ENCODE data around the gene LRP8. TPM values are rescaled to one million over a fixed set of nuclear protein-coding genes. Genes with fewer than 3 reads are reported as not detected.

Gene LRP8
- total RNA-seq, 1 experiment from 2014 or later: 56.3 TPM

GRCh38 chr1:53276902-53277281, 51.0 kb downstream of the LRP8 start:
- Histone ChIP-seq H3K79me2 (ENCODE audit: insufficient read depth, low read length) (no peaks in the 10 kb centered on the region), H3K27ac (ENCODE audit: low read depth, low read length) (no peak overlapping the region), H3K27me3 (ENCODE audit: insufficient read depth, low read length) (no peaks in the 10 kb centered on the region), H3K9ac (ENCODE audit: low read length) (no peak overlapping the region), H2AFZ (ENCODE audit: low read depth, low read length, poor library complexity, severe bottlenecking) (no peak overlapping the region), H3K4me1 (ENCODE audit: control insufficient read depth in 1 of 2, insufficient read depth in 2 of 2, low read length in 2 of 2) (peaks cover 0 to 9% of the 10 kb centered on the region in 2 experiments; a peak in 1 of 4 replicates), H3K4me3 (replicated peaks in 1 of 2; ENCODE audit: low read depth in 1 of 2, low read length in 2 of 2) (no peak overlapping the region), H4K20me1 (ENCODE audit: insufficient read depth) (no peaks in the 10 kb centered on the region), H3K4me2 (ENCODE audit: low read length) (no peak overlapping the region), H3K36me3 (ENCODE audit: control insufficient read depth in 1 of 2, insufficient read depth in 2 of 2, low read length in 2 of 2) (peaks cover 0 to 16% of the 10 kb centered on the region in 2 experiments; a peak in 3 of 4 replicates), H3K9me3 (ENCODE audit: control insufficient read depth in 1 of 2, insufficient read depth in 1 of 2, low read depth in 1 of 2, low read length in 2 of 2) (no peaks in the 10 kb centered on the region), H3K9me2 (ENCODE audit: insufficient read depth) (no peaks in the 10 kb centered on the region)
- no peak for DNase-seq (ENCODE audit: low read depth, low spot score)
- TF ChIP-seq ZFX (IDR thresholded peaks at IDR 0.05): no peak
- TF ChIP-seq YY1 (IDR thresholded peaks at IDR 0.05; ENCODE audit: extremely low read depth, insufficient replicate concordance, low read depth, low read length): no peak
- no peak for TF ChIP-seq SRF (IDR thresholded peaks at IDR 0.05; ENCODE audit: low read depth)
- TF ChIP-seq POLR2A (IDR thresholded peaks at IDR 0.05; ENCODE audit: borderline replicate concordance, extremely low read depth, insufficient read depth, insufficient read length): no peak
- TF ChIP-seq RAD21 (IDR thresholded peaks at IDR 0.05; ENCODE audit: low read depth): no peak
- TF ChIP-seq TCF7L2 (IDR thresholded peaks at IDR 0.05; ENCODE audit: borderline replicate concordance, extremely low read depth, insufficient read depth, insufficient read length): no peak
- TF ChIP-seq SP1 (IDR thresholded peaks at IDR 0.05; ENCODE audit: low read depth): no peak
- TF ChIP-seq MAX (IDR thresholded peaks at IDR 0.05): no peak
- no peak for TF ChIP-seq SIN3A (IDR thresholded peaks at IDR 0.05; ENCODE audit: low read depth)
- no peak for TF ChIP-seq ZBTB33 (IDR thresholded peaks at IDR 0.05; ENCODE audit: extremely low read depth, insufficient replicate concordance, low read length)
- TF ChIP-seq REST (IDR thresholded peaks at IDR 0.05; ENCODE audit: low read depth): no peak
- no peak for TF ChIP-seq POLR2AphosphoS5 (IDR thresholded peaks at IDR 0.05; ENCODE audit: low read depth, low read length)
- TF ChIP-seq FOSL1 (IDR thresholded peaks at IDR 0.05; ENCODE audit: low read depth): no peak
- TF ChIP-seq EZH2phosphoT487 (IDR thresholded peaks at IDR 0.05; ENCODE audit: borderline replicate concordance): no peak
- no peak for TF ChIP-seq EZH2 (IDR thresholded peaks at IDR 0.05)
- BruUV-seq (replicated peaks): no TSS peak
- POLR2A ChIA-PET: no interaction called here
- RAD21 ChIA-PET (ENCODE audit: low non-redundant PET in 1 of 2, low total read pairs in 2 of 2, uncharacterized antibody in 2 of 2, unreplicated experiment in 2 of 2): no interaction called here
- CTCF ChIA-PET: interaction anchor here (0.9 kb wide), 1 partner anchor 116 kb away, joined by 4 read pairs; no protein-coding TSS in a partner anchor
- ATAC-seq: no peak
- intact Hi-C loops (cut with micrococcal nuclease): loop anchor here (10.0 kb wide), 1 partner anchor 408 kb away; no protein-coding TSS in a partner anchor
